Prostate gland (tissue), 2 donors: ENCODE results near the gene MAPK8IP1. TPM values are rescaled to one million over a fixed set of nuclear protein-coding genes. Genes with fewer than 3 reads are reported as not detected.
"Not testable (repeated sequence)": the region's sequence is repeated elsewhere in the genome, so short reads cannot be mapped to it uniquely, and the experiment has no call there.

Experiments
- DNase-seq: peaks from one replicate; pipeline ENCODE4 v3.0.0-alpha.2; 2019; ENCODE audit warnings: low spot score
- H3K27ac ChIP-seq, 2 donors: fragments of 200-600 bp; sonication (generic); 2 replicates each; pipeline ENCODE4 v1.5.1; 2017 to 2019
- H3K27me3 ChIP-seq: fragments of 200-600 bp; sonication (generic); replicated peaks from 2 replicates; pipeline ENCODE4 v1.5.1; 2019; ENCODE audit not compliant: insufficient read depth
- H3K36me3 ChIP-seq, 2 donors: fragments of 200-600 bp; sonication (generic); 1 replicate in 1 of 2; 2 replicates in 1 of 2; pipeline versions ENCODE4 v1.5.1 to v1.8.1; 2017 to 2019
- H3K4me1 ChIP-seq: fragments of 200-600 bp; sonication (generic); replicated peaks from 2 replicates; pipeline ENCODE4 v1.5.1; 2019
- H3K4me3 ChIP-seq, 2 donors: fragments of 200-600 bp; sonication (generic); 2 replicates each; pipeline ENCODE4 v1.5.1; 2017 to 2019
- H3K9me3 ChIP-seq: fragments of 200-600 bp; sonication (generic); 2 replicates; pipeline ENCODE4 v1.5.1; 2017
- POLR2A ChIP-seq: fragments of 450-650 bp; IDR thresholded peaks from one replicate; pipeline ENCODE4 v1.6.1; 2016; ENCODE audit warnings: antibody characterized with exemption, mild to moderate bottlenecking
- POLR2AphosphoS5 ChIP-seq: sonication (generic); formaldehyde crosslinking; IDR thresholded peaks from one replicate; pipeline ENCODE4 v1.6.1; 2017; ENCODE audit warnings: antibody characterized with exemption
- WGBS: methylation state at CpG from one replicate; pipeline ENCODE4 v1.1.5; 2018; 5-methylcytosine and 5-hydroxymethylcytosine counted together
- intact Hi-C: fragments of 100-400 bp; cut with DNase I; formaldehyde crosslinking; loops from one replicate; pipeline ENCODE4 v1.14.2; 2022
- total RNA-seq, 2 donors: library from RNA; depleted of rRNA; stranded (reverse); fragments of >200 nt; gene quantifications; one replicate each; pipeline ENCODE4 v1.1.0, GENCODE V29; 2016
- TF ChIP-seq, protein P1 (sequence below), 4 experiments: fragments of 200-600 bp in 2 of 4; fragments of 450-650 bp in 2 of 4; sonication (generic) in 2 of 4; IDR thresholded peaks; 1 replicate in 3 of 4; 2 replicates in 1 of 4; pipeline ENCODE4 v1.5.1; 2016 to 2019; ENCODE audit warnings: antibody characterized with exemption in 4 of 4, mild to moderate bottlenecking in 2 of 4, moderate library complexity in 2 of 4

The MAPK8IP1 gene
- total RNA-seq, 2 donors from 2014 or later = 19.8 to 46.9 TPM

DNA sequence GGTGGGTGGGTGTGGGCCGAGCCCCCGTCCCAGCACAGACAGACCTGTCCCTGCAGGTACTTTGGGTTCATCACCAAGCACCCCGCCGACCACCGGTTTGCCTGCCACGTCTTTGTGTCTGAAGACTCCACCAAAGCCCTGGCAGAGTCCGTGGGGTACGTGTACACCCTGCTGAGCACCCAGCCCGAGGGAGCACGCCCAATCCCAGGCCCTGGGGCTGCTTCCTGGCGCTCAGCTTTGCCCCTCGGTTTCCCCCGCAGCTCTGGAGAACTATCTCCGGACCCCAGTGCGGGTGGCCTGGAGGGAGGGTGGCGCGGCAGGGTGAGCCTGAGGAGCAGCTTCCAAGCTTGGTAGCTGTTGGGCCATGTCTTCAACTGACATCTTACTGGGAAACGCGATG is 19.6 kb downstream of the MAPK8IP1 start:
- intact Hi-C loops = no loop called here

DNA sequence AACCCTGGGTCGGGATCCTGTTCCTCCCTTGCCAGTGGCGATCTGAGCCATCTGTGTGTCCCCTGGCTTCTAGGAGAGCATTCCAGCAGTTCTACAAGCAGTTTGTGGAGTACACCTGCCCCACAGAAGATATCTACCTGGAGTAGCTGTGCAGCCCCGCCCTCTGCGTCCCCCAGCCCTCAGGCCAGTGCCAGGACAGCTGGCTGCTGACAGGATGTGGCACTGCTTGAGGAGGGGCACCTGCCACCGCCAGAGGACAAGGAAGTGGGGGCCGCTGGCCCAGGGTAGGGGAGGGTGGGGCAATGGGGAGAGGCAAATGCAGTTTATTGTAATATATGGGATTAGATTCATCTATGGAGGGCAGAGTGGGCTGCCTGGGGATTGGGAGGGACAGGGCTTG is 20.1 kb downstream of the MAPK8IP1 start:
- DNase-seq, H3K4me3 ChIP-seq, intact Hi-C loops, H3K4me1 ChIP-seq, H3K27ac ChIP-seq, H3K27me3 ChIP-seq, H3K9me3 ChIP-seq, H3K36me3 ChIP-seq: not testable (repeated sequence)
- WGBS = 72% methylated on average over 6 of the region's 6 CpGs

More for the DNA sequence above, 19.6 kb downstream of the MAPK8IP1 start:
- 92% methylated on average over 18 of the region's 19 CpGs for WGBS
- no peak for DNase-seq
- Histone ChIP-seq H3K27me3 (no peaks in the 10 kb centered on the region), H3K4me1 (peaks cover 5% of the 10 kb centered on the region), H3K4me3 (no peak overlapping the region), H3K36me3 (no peaks in the 10 kb centered on the region), H3K9me3 (no peaks in the 10 kb centered on the region), H3K27ac (no peak overlapping the region)
- TF ChIP-seq POLR2A (no peak), POLR2AphosphoS5 (no peak)
- TF ChIP-seq, protein P1, sequence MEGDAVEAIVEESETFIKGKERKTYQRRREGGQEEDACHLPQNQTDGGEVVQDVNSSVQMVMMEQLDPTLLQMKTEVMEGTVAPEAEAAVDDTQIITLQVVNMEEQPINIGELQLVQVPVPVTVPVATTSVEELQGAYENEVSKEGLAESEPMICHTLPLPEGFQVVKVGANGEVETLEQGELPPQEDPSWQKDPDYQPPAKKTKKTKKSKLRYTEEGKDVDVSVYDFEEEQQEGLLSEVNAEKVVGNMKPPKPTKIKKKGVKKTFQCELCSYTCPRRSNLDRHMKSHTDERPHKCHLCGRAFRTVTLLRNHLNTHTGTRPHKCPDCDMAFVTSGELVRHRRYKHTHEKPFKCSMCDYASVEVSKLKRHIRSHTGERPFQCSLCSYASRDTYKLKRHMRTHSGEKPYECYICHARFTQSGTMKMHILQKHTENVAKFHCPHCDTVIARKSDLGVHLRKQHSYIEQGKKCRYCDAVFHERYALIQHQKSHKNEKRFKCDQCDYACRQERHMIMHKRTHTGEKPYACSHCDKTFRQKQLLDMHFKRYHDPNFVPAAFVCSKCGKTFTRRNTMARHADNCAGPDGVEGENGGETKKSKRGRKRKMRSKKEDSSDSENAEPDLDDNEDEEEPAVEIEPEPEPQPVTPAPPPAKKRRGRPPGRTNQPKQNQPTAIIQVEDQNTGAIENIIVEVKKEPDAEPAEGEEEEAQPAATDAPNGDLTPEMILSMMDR (IDR thresholded peaks at IDR 0.05) = no peak

DNA sequence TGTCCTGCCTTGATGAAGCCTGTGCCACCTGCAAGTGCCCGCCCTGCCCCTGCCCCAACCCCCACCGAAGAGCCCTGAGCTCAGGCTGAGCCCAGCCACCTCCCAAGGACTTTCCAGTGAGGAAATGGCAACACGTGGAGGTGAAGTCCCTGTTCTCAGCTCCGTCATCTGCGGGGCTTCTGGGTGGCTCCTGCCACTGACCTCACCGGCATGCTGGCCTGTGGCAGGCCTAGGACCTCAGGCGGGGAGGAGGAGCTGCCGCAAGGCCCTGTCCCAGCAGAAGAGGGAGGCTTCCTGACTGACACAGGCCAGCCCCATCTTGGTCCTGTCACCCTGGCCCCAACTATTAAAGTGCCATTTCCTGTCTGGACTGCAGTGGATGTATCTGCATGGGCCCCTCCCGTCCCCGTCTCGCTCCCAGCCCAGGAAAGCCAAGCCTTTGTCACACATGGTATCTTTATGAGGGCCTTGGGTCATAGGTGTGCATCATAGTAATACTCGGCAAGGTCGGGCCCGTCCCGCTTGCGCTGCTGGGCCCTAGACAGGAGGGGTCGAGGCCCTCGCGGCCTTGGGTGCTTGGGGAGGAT is 20.7 kb downstream of the MAPK8IP1 start:
- 81% methylated on average over 18 of the region's 19 CpGs for WGBS
- Histone ChIP-seq H3K9me3 (no peaks in the 10 kb centered on the region), H3K27ac (no peak overlapping the region), H3K4me3 (no peak overlapping the region), H3K36me3 (peaks cover 2 to 7% of the 10 kb centered on the region in 2 donors), H3K4me1 (no peaks in the 10 kb centered on the region), H3K27me3 (no peaks in the 10 kb centered on the region)
- TF ChIP-seq POLR2A (no peak), POLR2AphosphoS5 (no peak)
- TF ChIP-seq, protein P1 (IDR thresholded peaks at IDR 0.05) = no peak
- no peak for DNase-seq
- intact Hi-C loops = no loop called here

DNA sequence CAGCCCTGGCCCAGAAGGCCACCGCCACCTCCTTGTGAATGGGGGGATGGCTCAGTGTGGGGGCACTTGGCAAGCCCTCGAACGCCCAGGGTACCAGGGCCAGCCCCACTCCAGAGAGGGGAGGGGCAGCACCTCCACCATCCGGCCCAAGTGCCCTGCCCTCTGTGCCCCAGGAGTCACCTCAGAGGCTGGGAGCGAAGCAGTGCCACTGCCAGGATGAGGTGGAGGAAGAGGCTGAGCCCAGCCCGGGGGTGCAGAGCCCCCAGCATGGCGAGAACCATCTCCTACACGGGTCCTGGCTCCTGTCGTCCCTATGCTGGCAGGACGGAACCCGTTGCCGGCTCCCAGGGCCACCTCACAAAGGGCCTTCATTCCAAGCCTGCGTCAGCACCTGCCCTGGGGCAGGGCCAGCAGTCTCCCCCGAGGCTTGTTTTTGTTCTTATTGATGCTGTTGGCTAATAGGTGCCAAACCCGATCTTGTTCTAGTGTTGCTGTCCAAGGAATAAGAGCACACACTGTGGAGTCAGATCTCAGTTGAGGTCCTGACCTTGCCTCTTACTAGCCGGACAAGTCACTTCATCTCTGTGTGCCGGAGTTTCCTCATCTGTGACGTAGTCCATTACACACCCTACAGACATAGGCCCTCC is 21.6 kb downstream of the MAPK8IP1 start, which contains the start of gene FREY1:
Gene FREY1 (minus strand): TSS at position 307 of the 647 bp plus-strand sequence. CDS start 26 bp downstream, at position 281.
- no peak for DNase-seq
- Histone ChIP-seq H3K4me3 (no peak within 1 kb of the TSS), H3K27me3 (no peaks in the 10 kb centered on the region), H3K27ac (no peak within 1 kb of the TSS), H3K4me1 (no peaks in the 10 kb centered on the region), H3K9me3 (no peaks in the 10 kb centered on the region), H3K36me3 (peaks cover 2 to 9% of the 10 kb centered on the region in 2 donors)
- 58% methylated on average over 16 of the region's 18 CpGs for WGBS
- TF ChIP-seq POLR2AphosphoS5 (no peak), POLR2A (no peak)
- TF ChIP-seq, protein P1 (IDR thresholded peaks at IDR 0.05) = no peak
- intact Hi-C loops = no loop called here

DNA sequence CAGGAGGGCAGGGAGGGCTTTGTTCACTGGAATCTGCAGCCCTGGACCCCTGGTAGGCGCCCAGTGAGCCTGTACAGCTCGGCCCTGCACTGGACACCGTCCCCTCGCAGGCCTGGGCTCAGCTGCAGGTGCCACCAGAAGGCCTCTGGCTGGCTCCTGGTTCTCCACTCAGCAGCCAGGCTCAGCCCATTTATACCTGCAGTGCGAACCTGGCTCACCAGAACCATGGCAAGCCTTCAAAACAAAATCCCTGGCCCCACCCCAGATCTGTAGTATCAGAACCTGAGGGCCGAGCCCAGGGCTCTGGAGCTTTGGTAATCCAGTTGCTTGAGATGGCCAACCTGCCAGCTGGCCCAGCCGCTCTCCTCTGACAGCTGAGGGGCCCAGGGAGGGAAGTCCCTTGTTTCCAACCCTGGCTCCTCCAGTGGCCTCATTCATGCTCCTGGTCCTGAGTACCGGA is 22.5 kb downstream of the MAPK8IP1 start:
- no peak for DNase-seq
- TF ChIP-seq POLR2A (no peak), POLR2AphosphoS5 (no peak)
- TF ChIP-seq, protein P1 (IDR thresholded peaks at IDR 0.05) = no peak
- no peak overlapping the region for H3K4me3 ChIP-seq
- intact Hi-C loops = no loop called here
- H3K27me3 ChIP-seq = no peaks in the 10 kb centered on the region
- peaks cover 2 to 9% of the 10 kb centered on the region in 2 donors for H3K36me3 ChIP-seq
- 52% methylated on average over 8 of the region's 8 CpGs for WGBS
- H3K9me3 ChIP-seq = no peaks in the 10 kb centered on the region
- H3K27ac ChIP-seq = no peak overlapping the region
- H3K4me1 ChIP-seq = no peaks in the 10 kb centered on the region
